Stimulated activated CD8-positive, alpha-beta memory T cell treated with anti-CD3 and anti-CD28 coated beads, Interleukin-15, amount 100 ng/mL, for 4 hours (primary cell): ENCODE results near the gene DENND11.
"Not testable (repeated sequence)": the region's sequence is repeated elsewhere in the genome, so short reads cannot be mapped to it uniquely, and the experiment has no call there.

Source experiments
- DNase-seq, 2 donors: peaks; one replicate each; pipeline ENCODE4 v3.0.0-alpha.2; 2020; ENCODE audit warnings: low read depth in 2 of 2

DENND11 gene

DNA sequence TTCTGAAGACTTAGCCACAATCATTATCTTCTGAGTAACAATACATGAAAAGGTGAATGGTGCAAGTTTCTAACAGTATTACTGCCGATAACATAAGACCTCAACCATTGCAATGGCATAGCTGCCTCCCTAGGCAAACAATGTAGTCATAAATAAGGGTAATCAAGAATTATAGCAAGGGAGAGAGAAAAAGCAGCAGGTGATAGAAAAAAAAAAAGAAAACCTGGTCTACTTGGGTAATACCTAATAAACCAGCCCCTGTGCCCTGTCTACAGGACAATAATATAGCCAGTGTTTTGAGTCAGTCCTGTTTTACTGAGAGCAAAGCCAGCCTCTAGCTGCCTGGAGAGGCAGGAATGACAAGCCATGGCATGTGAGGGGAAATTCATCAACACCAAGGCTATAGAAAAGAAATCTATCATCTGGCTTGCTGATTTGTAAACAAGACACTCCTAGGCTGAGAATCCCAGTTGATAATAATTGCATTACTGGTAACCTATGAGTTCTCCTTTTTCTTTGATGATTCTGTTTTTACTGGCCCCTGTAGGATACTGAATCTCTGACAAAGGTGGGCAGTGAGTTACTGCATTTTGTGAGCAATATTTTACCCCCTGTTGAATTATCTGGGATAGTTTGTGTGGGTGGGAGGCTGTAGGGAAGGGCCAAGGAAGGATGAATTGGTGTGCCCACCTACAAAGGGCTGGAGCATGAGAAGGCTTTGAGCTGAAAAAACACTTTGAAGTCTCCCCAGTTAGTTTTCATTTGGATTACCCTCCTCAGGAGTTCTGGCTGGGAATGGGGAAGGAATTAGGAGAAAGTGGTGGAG is 4.5 kb upstream of the DENND11 start:
- no peak for DNase-seq

DNA sequence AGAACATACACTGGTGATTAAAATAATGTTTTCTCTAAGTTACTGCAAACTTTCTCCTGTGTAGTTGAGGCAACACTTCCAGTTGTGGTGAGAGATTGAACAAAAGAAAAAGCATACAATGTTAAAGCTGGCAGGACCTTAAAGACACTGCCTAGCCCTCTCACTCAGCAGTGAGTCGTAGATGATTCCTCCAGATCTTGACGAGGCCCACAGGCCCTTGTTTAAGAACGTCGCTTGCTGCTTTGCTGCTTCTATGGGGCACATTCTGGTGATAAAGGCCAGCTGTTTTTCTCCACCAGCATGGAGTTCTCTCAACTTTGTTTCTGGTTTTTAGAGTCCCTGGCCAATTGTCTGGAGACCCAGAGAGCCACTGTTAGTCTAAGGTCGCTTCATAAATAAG is 2.8 kb upstream of the DENND11 start:
- DNase-seq = no peak

DNA sequence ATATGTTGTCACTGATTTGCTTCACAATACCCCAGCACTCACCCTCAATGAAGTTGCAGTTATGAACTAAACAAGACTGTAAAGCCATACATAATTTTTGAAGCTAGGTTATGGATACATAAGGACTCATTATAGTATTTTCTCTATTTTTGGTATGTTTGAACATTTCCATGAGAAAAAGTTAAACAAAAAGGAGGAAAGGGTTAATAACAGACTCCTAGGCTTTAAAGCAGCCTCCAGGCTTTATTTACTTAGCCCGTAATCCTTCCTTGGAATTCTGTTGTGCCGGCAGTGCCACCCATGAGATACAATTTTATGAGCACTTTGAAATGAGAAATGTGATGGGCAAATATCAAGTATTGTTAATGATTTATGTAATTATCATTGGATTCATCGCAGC is 2.1 kb upstream of the DENND11 start:
- no peak for DNase-seq

DNA sequence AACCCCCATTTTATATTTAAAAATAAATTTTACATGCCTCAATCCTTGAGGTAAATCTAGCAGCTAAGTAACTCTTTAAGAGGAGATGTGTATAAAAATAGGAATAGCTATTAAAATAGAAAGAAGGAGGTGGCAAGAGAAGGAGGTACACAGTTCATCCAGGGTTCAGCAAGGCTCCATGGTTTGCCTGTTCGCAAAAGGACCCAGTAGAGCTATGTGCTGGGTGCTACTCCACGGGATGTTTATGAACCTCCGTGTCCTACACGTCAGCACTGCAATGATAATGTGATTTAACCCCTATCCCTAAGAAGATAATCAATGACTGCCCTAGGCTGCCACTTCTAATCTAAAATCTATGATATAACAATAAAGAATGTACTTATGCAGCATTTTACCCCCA is 926 bp upstream of the DENND11 start:
- DNase-seq = no peak

DNA sequence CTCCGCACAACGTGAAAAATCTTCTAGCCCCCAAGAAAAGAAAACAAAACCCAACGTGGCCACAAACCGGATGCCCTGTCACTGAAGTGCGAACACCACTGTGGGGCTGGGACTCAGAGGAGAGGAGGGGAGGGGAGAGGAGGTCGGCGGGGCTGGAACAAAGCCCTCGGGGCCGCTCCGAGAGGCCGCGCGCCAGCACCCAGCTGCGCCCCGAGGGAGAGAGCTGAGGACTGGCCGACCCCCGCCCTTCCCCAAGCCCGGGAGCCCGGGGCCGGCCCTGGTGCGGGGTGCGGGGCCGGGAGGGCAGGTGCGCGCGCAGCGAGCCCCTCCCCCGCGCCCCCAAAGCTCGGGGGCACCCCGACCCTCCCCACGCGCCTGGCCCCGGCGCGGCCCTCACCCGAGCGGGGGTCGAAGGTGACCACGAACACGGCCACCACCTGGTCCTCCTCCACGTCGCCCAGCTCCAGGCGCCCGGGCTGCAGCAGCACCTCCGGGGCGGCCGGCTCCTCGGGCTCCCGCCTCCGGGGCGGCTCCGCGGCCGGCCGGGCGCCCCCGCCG is 398 bp downstream of the DENND11 start:
- peak; percentile 46 to 53 for DNase-seq

DNA sequence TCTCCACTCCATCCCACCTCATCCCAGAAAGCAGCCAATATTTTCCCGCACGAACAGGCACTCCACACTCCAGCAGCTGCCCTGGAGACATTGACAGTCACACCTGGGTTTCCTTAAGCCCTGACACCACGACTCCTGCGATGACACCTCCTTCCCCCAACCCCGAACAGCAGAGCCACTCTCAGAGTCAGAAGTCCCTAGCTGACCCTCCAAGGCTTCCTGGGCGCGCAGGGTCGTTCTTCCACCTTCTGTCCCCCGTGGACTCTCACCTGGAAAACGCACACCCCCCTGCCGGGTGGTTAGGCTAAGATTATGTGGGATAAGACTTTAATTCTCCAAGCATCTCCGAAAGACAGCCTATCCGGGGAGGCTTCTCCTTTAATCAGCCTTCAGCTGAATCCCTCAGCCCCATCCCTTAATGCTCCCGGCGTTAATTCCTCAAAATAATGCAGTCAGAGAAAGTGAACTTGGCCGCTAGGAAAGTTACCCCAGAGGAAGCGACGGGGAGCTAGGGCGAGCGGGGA is 1.1 kb downstream of the DENND11 start:
- peak in 1 of 2 donors; percentile 1 for DNase-seq

DNA sequence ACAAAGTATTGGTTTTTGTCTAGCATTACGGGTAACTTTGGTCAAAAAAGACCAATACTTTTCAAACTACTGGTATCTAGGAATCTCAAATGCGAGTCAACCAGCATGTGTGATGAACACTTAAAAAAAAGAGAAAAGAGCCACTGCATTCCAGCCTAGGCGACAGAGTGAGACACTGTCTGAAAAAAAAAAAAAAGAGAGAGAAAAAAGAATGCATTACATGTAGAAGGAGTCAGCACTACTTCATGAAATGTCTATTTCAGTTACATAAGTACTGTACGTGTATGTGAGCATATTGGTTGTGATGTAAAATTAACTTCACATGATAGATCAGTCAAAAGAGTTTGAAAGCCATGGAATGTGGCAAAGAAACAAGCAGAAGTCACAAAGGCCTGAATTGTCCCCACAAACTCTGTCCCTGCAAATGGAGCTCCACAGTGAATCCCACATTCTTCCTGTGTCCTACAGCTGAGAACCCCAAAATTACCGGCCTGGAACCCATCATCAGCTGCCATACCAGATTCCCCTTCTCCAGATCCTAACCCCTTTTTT is 1.6 kb downstream of the DENND11 start:
- DNase-seq = no peak

DNA sequence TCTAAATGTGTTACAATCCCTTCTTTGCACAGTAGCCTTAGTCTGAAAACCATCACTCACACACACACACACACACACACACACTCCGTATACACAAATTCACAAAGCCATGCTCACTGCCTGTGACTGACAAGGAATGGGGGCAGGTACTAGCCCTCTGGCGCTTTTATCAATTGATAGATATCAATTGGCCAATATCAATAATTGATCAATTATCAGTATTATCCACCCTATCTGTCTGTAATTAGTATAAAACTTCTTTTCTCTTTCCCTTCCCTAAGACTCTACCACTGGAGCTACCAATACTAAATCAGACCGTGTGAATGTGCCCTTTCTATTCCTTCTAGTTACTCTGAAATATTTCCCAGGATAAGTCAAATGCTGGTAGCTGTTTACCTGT is 2.1 kb downstream of the DENND11 start:
- DNase-seq = no peak

DNA sequence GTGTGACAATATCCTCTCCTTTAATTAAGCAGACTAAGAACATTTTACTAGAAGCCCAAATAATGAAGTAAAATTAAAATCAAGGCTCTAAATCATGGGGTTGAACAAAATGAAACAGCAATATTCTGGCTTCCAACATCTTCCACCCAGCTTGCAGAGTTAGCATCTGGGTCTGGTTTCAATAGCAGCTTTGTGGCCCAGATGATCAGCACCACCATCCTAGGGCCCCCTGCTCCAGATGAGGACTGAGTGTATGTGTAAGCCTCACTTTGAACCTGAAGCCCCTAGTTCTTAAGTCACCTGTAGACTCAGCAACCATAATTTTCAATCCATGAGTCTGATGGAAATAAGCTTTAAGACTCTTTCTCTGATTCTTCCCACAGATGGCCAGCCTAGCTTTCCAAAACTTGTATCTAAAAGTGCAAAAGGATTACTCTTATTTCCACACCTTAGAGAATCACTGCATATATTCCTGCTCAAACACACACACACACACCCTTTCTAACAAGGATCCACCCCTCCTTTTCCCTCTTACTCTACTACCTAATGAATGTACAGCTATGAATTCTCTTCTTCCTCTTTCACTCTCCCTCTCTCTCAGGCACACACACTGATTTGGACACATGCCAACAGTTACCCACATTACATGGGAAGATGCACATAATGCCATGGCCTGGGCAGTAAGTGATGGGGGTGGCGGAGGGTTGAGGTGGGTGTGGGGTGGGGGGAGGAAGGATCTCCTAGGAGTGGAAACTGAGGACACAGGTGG is 3.5 kb downstream of the DENND11 start:
- no peak for DNase-seq

DNA sequence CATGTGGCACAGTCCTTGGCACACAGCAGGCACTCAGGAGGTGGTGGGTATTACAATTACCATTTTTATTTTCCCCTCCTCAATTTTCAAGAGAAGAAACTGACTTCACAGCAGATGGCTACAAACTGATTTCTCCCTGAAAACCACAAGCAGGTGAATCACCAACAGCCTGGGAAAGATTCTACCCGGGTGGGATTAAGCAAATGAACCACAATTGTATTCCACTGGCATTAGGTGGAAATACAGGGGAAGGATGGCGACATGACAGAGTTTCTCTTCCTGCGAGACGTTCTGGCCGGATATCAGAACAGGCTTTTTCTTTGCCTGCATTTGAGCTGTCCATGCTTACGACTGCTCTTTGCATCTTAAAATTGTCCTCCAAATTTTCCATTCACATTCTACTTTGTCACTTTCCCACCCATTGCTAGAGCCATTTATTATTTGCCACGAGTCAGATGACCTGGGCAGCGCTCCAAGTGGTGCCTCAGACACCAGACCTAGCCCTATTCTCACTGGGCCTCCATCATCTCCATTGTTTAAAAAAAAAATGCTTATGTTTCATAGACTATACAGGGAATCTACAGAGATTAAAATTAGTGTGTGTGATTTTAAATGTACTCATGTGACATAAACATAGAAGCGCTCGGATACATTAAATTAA is 4.6 kb downstream of the DENND11 start:
- no peak for DNase-seq

DNA sequence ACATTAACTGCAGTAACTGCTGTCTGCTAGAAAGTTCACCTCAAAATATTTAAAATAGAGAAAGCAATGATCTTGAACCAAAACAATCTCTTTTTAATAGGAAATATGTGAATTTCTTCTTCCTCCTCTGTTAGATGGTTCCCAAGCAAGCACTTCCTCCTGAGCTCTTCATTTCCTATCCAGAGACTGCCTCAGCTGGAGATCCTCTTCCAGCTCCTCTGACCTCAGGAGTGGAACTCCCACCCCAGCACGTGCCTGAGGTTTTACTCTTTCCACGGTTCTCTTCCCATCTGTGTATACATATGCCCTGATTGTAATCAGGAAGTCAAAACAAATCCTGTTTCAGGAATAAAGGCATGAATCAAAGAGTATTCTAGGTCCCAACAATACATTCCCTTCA is 5.6 kb downstream of the DENND11 start:
- no peak for DNase-seq

DNA sequence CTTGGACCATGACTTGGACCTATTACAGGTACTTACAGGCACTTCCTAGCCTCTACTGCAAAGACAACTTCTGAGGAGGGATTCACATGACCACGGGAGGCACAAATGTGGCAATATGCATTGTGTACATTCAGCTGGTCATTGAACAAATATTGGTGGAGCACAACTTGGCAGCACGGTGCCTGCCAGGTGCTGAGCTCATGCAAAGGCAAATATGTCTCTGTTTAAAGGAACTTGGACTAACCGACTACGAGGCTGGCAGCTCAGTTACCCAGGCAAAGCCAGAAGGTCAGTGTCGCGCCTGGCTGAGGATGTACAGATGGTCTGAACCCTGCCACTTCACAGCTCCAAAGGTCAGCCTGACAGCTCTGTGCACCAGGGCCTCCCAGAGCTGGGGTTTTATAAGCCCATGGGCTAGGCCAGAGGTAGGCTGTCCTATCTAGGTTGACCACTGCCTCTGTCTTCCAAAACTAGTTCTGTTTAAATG is 6.1 kb downstream of the DENND11 start:
- DNase-seq = no peak

DNA sequence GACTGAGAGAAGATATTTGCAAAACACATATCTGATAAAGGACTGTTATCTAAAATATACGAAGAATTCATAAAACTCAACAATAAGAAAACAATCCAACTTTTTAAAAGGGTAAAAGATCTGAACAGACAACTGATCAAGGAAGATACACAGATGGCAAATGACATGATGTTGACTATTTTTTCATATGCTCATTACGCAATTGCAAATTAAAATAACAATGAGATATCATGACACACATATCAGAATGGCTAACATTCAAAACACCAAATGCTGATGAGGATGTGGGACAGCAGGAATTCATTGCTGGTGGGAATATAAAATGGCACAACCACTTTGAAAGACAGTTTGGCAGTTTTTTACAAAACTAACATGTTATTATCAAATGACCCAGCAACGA is 8.9 kb downstream of the DENND11 start:
- no peak for DNase-seq

DNA sequence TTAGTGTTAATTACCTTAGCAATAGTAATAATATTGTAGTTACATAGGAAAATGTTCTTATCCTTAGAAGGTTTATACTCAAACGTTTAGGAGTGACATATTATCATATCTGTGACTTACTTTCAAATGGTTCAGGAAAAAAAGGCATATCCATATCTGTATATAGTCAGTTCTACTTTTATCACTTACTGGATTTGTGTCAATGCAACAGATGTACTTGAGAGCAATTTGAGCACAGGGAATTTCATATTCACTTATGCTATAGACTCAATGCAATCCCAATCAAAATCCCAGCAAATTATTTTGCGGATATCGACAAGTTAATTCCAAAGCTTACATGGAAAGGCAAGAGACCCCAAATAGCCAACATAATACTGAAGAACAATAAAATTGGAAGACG is 10.0 kb downstream of the DENND11 start:
- no peak for DNase-seq

DNA sequence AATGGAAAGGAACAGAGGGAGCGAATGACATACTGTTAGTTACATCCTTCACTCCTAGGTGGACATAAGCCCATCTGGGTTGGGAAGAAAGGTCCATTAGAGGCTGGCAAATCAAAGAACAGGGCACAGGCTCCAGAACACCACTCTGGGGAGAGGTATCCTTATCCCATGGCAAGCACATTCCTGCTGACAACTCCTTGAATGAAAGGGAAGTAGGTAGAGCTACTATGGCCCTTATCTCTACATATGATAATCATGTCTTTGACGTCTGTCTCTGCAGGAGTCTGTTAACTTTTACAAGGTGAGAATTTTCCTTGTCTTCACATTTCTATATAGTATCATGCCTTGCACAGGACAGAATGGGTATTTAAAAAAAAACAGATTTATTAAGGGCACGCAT is 10.4 kb downstream of the DENND11 start:
- DNase-seq = no peak

DNA sequence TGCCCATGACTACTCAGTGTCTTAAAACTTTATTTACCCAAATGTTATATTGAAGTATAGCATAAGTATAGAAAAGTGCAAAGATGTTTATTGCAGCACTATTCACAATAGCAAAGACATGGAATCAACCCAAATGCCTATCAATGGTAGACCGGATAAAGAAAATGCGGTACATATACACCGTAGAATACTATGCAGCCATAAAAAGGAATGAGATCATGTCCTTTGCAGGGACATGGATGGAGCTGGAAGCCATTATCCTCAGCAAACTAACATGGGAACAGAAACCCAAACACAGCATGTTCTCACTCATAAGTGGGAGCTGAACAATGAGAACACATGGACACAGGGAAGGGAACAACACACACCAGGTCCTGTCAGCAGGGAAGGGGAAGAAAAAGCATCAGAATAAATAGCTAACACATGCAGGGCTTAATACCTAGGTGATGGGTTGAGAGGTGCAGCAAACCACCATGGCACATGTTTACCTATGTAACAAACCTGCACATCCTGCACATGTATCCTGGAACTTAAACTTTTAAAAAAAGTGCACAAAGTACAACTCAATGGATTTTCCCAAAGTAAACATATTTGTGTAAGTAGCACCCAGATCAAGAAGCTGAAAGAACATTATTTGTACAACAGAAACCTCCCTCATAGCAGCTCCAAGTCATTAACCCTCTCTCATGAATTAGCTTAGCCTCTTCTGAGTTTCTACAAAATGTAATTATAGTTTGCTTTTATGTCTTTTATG is 12.7 kb downstream of the DENND11 start:
- not testable (repeated sequence) for DNase-seq

DNA sequence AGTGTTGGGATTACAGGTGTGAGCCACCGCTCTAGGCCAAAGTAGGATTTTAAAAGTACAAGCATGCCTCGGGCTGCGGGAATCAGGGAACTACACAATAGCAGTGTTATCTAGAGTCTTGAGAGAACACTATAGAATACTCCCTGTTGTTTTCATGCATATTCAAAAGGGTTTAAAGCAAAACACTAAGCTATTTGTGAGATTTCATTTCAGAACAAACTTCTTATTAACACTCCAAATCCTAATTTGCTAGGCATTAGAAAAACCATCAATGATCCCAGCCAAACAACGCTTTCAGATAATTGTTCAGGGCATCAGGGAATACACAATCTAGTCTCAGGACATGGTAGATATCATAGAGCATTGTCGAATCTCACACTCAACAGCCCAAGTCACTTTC is 13.9 kb downstream of the DENND11 start:
- DNase-seq = no peak

DNA sequence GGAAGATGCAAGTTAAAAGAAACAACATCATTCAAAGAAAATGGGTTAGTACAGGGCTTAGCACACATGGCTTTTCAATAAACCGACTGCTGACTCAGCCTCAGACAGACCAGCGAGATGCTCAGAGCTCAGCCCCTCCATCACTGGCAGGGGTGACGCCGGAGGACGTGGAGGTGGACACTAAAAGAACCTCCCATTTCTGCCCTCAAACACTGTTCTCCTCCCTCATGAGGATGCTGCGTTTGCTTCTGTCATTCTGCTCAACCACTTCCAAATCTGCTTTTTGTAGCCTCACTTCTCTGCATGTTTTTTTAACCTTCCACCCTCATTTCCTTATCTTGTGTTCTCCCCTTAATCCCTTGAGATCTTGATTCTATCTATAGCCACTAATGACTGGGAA is 15.3 kb downstream of the DENND11 start:
- no peak for DNase-seq

DNA sequence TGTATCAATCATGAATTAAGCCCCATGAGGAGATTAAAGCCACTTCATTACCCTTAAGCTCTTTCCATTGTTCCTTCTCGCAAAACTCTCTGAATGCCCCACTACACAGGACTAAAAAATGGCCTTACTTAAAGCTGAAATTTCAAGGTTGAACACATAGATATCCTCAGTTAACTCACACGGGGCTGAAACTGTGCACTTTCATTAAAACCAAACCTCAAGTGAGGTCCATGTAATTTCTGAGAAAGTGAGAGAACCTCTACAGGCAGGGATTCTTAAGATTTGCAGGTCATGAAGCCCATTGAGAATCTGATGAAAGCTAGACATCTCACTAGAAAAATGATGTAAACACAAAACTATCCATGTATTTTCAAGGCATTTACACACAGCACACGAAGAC is 15.9 kb downstream of the DENND11 start:
- no peak for DNase-seq

DNA sequence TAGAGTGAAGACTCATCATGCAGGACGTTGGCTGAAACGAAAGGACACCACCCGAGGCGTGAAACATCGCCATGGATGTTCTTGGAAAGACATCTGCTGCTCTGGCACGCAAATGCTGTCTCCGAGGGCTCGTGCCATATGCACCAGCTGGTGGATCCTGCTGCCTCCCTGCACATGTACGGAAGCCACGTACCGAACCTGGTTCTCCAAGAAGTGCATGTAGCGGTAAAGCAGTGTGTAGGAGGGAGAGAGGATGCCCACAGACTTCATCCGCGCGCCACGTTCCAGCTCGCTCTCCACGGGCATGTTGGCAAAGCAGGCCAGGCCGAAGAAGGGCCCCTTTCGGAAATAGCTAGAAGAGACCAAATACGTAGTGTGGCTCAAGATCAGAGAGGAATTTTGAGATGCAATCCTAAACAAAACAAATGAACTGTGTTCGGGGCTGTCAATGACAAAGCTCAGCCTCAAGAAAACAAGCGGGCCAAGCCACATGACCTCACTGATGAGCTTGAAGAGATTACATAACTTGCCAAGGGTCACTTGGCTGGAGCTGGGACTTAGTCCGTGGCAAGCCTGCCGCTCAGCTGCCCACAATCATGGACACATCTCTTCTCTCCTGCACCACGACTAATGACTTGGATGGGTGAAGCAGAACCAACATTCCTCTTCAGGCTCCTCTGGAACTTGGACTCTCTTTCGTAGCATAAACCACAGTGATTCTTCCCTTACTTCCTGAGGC is 16.5 kb downstream of the DENND11 start:
- no peak for DNase-seq
